Osteoblast (primary cell): ENCODE data around the gene MICU1. TPM values are rescaled to one million over a fixed set of nuclear protein-coding genes. Genes with fewer than 3 reads are reported as not detected.

ENCODE experiments used
- DNase-seq: peaks from one replicate; pipeline ENCODE4 v3.0.0; 2011; ENCODE audit warnings: low spot score, mixed read lengths; ENCODE audit not compliant: insufficient read length; ENCODE audit errors: missing footprints
- H2AFZ ChIP-seq: 2 replicates; pipeline ENCODE4 v1.6.0; 2011; ENCODE audit warnings: mild to moderate bottlenecking, low read length
- H3K27ac ChIP-seq: 2 replicates; pipeline ENCODE4 v1.5.1; 2011; ENCODE audit warnings: mild to moderate bottlenecking, low read depth, low read length, moderate library complexity
- H3K27me3 ChIP-seq: 2 replicates; pipeline ENCODE4 v1.6.0; 2012; ENCODE audit warnings: mild to moderate bottlenecking, control low read depth, inconsistent platforms, low read length, moderate library complexity; ENCODE audit not compliant: insufficient read depth
- H3K36me3 ChIP-seq: 2 replicates; pipeline ENCODE4 v1.5.1; 2011; ENCODE audit warnings: mild to moderate bottlenecking, low read length, control low read depth, moderate library complexity; ENCODE audit not compliant: insufficient read depth
- H3K4me1 ChIP-seq: 2 replicates; pipeline ENCODE4 v1.5.1; 2011; ENCODE audit warnings: mild to moderate bottlenecking, low read length, control low read depth, moderate library complexity; ENCODE audit not compliant: insufficient read depth
- H3K4me2 ChIP-seq: 2 replicates; pipeline ENCODE4 v1.6.0; 2011; ENCODE audit warnings: mild to moderate bottlenecking, low read length; ENCODE audit not compliant: insufficient read depth
- H3K4me3 ChIP-seq: fragments of 200-600 bp; sonication (generic); 3 replicates; pipeline ENCODE4 v1.5.1; 2012; ENCODE audit warnings: mild to moderate bottlenecking, low read length, inconsistent platforms; ENCODE audit not compliant: insufficient read depth
- H3K79me2 ChIP-seq: 2 replicates; pipeline ENCODE4 v1.6.0; 2012; ENCODE audit warnings: mild to moderate bottlenecking, low read length, control low read depth, inconsistent platforms; ENCODE audit not compliant: insufficient read depth
- H3K9me3 ChIP-seq: 2 replicates; pipeline ENCODE4 v1.5.1; 2011; ENCODE audit warnings: low read depth, low read length, control low read depth
- H4K20me1 ChIP-seq: 2 replicates; pipeline ENCODE4 v1.6.0; 2012; ENCODE audit warnings: mild to moderate bottlenecking, low read length, control low read depth; ENCODE audit not compliant: insufficient read depth
- total RNA-seq: library from RNA; depleted of rRNA; stranded (reverse); fragments of >200 nt; gene quantifications from 2 replicates; pipeline ENCODE4 v1.2.3, GENCODE V29; 2012
- TF ChIP-seq, protein P1 (sequence below): IDR thresholded peaks from 2 replicates; pipeline ENCODE4 v1.5.1; 2011; ENCODE audit warnings: mild to moderate bottlenecking, low read depth, low read length, moderate library complexity; ENCODE audit errors: extremely low read depth

MICU1 gene
- total RNA-seq, 1 donor: 79.6 TPM

DNA sequence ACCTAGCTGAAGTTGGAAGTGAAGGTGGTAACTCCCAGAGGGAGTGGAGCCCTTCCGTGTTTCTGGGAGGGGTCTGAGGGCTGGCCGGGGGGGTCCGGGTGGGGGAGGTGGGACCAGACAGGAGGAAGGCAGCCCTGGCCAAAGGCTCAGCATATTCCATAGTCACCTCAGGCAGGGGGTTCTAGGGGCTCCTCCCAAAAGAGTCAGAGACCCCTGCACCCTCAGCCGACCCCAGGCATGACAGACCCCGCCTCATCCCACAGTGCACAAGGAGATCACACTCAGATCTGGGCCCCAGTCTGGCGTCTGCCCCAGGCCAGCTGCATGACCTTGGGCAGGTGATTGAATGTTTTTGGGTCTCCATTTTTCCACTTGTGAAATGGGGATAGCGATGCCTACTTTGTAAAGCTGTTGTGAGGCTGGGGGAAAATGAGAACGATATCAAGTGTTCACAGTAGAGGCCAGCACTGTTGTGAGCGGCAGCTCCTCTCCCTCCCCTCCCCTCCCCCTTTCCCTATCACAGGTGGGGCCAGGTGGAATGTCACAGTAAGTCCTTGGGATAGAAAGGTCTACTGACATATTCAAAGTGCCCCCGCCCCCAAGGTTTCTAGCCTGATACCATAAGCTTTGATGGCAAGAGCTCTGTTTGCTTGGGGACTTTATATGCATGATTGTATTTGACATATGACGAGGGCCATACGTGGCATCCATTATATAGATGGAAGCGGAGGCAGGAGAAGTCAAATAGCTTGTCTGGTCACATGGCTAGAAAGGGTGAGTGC lies 304.4 kb downstream of the MICU1 start:
- DNase-seq: peak; percentile 43
- Histone ChIP-seq H3K4me3 (no peak overlapping the region), H3K4me1 (peaks cover 40% of the 10 kb centered on the region), H2AFZ (peak overlapping the region; percentile 79), H3K79me2 (no peaks in the 10 kb centered on the region), H3K9me3 (no peaks in the 10 kb centered on the region), H3K36me3 (no peaks in the 10 kb centered on the region), H3K4me2 (peak overlapping the region; percentile 74), H4K20me1 (no peaks in the 10 kb centered on the region), H3K27me3 (no peaks in the 10 kb centered on the region), H3K27ac (peak overlapping the region; percentile 90)
- TF ChIP-seq, protein P1, sequence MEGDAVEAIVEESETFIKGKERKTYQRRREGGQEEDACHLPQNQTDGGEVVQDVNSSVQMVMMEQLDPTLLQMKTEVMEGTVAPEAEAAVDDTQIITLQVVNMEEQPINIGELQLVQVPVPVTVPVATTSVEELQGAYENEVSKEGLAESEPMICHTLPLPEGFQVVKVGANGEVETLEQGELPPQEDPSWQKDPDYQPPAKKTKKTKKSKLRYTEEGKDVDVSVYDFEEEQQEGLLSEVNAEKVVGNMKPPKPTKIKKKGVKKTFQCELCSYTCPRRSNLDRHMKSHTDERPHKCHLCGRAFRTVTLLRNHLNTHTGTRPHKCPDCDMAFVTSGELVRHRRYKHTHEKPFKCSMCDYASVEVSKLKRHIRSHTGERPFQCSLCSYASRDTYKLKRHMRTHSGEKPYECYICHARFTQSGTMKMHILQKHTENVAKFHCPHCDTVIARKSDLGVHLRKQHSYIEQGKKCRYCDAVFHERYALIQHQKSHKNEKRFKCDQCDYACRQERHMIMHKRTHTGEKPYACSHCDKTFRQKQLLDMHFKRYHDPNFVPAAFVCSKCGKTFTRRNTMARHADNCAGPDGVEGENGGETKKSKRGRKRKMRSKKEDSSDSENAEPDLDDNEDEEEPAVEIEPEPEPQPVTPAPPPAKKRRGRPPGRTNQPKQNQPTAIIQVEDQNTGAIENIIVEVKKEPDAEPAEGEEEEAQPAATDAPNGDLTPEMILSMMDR: no peak

DNA sequence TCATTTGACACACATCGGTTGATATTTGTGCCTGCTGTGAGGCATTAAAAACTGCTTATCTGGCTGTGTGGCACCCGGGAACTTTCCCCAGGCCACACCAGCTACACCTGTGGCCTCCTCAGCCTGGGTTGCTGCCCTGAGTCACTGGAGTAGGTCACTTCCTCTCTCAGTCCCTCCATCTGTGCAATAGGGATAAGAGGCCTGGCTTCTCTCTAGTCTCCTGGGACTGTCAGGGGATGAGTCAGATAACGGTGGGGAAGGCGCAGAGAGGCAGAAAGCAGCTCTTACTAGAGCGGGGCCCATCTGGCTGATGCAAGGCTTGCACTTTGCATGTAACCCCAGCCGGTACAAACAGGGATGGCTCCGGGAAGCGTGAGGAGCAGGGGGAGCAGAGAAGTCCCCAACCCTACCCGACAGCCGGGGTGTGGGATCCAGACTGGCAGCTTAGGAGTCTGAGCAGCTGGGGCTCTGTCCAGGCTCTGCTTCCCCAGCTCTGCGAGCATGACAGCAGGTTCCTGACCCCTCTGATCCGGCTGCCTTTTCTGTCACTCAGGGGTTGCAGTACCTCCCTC lies 305.1 kb downstream of the MICU1 start:
- H3K9me3 ChIP-seq: no peaks in the 10 kb centered on the region
- H3K4me2 ChIP-seq: peak overlapping the region; percentile 74
- peaks cover 46% of the 10 kb centered on the region for H3K4me1 ChIP-seq
- H3K36me3 ChIP-seq: no peaks in the 10 kb centered on the region
- peak overlapping the region; percentile 90 for H3K27ac ChIP-seq
- TF ChIP-seq, protein P1: no peak
- H4K20me1 ChIP-seq: no peaks in the 10 kb centered on the region
- no peaks in the 10 kb centered on the region for H3K79me2 ChIP-seq
- H3K27me3 ChIP-seq: no peaks in the 10 kb centered on the region
- DNase-seq: peak; percentile 100
- peak overlapping the region; percentile 79 for H2AFZ ChIP-seq
- H3K4me3 ChIP-seq: no peak overlapping the region

DNA sequence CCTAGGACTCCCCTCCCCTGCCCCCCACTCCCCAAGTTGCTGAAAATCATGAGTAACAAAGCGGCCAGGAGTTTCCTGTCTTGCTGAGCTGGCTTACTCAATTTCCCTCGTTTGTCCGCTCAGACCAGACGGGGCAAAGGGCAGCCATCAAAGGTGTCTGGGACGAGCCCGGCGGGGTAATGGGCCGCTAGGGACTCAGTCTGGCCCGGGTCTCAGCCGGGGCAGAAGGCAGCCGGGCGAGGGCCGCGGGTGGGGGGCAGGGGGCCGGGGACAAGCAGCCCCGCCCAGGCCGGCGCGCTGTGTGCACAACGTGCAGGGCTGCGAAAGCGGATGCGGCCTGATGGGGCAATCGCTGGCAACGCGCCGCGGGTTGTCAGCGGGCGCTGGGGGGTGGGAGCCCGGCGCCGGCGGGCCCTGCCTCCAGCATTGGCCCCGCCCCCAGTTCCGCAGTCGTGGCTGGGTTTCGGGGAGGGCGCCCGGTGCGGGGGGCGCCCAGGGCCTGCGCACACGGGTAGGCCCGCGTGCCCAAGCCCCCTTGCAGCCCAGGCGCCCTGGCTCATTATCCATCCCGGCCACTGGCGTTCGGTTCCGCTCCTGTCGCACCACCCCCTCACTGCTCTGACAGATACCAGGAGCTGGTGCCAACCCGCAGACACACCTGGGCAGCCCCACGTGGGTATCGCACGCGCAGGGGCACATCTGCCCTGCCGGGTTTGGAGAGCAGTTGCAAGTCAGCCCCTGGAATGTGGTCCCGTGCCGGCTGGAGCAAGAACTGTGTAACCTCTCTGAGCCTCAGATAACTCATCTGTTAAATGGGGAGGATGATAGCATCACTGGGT lies 306.2 kb downstream of the MICU1 start:
- Histone ChIP-seq H3K27ac (peak overlapping the region; percentile 90), H3K4me2 (peak overlapping the region; percentile 74), H3K4me3 (peak overlapping the region; percentile 67), H3K79me2 (no peaks in the 10 kb centered on the region), H4K20me1 (no peaks in the 10 kb centered on the region), H3K9me3 (no peaks in the 10 kb centered on the region), H3K4me1 (peaks cover 46% of the 10 kb centered on the region), H3K36me3 (no peaks in the 10 kb centered on the region), H2AFZ (peak overlapping the region; percentile 64), H3K27me3 (no peaks in the 10 kb centered on the region)
- TF ChIP-seq, protein P1: no peak
- peak; percentile 98 for DNase-seq
